Measurements from ENCODE around the gene MATK. TPM values are rescaled to one million over a fixed set of nuclear protein-coding genes. Genes with fewer than 3 reads are reported as not detected.
"Not testable (repeated sequence)": the region's sequence is repeated elsewhere in the genome, so short reads cannot be mapped to it uniquely, and the experiment has no call there.

MATK gene
- total RNA-seq, 1 donor from 2014 or later = 0.38 TPM

DNA sequence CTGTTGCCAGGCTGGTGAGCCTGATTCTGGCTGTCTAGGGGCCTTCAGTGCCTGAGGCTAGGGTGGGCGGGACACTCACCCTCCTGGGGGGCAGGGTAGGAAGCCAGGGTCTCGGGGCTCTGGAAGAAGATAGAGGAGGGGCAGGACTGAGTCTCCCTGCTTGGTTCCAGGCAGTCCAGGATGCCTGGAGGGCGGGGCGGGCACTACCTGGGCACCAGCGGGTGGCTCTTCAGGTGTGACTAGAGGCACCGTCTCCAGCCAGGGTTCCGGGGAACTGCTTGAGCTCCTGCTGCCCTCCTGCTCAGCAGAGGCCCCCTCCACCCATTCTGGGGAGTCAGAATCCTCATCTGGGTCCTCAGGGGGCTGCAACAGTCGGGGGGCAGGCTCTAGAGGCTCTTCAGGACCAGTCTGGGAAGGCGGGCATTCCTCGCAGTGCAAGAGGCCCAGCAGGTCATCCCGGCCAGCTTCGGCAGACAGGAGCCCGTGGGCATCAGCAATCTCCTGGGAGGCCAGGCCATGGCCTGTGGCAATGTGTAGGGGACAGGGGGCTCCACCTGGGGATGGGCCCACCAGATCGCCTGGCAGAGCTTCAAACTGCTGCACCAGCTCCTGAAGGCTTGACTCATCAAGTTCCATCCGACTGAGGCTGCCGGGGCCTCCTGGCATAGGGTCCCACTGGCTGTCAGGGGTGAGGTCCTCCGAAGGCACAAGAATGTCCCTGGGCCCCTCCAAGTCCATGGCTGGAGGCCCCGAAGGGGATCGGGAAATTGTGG lies 26.5 kb downstream of the MATK start:
- intact Hi-C loops (cut with DNase I) = loop anchor here (5.0 kb wide), 1 partner anchor 228 kb away; the partner anchor contains the start of gene EEF2
- DNase-seq (ENCODE audit: low spot score) = no peak

DNA sequence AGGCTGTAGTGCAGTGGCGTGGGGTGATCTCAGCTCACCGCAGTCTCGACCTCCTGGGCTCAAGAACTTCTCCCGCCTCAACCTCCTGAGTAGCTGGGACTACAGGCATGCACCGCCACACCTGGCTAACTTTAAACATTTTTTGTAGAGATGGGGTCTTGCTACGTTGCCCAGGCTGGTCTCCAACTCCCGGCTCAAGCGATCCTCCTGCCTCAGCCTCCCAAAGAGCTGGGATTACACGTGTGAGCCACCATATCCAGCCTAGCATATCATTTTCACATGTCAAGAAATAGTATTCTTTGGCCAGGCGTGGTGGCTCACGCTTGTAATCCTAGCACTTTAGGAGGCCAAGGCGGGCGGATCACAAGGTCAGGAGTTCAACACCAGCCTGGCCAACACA lies 27.9 kb downstream of the MATK start:
- intact Hi-C loops (cut with DNase I); DNase-seq (ENCODE audit: low spot score): not testable (repeated sequence)

DNA sequence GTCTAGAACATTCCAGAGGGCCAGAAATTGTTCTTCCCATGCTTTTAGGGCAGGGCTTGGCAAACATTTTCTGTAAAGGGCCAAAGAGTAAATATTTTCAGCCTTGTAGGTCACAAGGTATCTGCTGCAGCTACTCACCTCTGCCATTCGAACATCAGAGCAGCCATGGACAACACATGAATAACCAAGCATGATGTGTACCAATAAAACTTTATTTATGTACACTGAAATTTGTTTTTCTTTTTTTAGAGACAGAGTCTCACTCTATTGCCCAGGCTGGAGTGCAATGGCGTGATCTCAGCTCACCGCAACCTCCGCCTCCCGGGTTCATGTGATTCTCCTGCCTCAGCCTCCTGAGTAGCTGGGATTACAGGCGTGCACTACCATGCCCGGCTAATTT lies 28.5 kb downstream of the MATK start:
- intact Hi-C loops (cut with DNase I); DNase-seq (ENCODE audit: low spot score): not testable (repeated sequence)

DNA sequence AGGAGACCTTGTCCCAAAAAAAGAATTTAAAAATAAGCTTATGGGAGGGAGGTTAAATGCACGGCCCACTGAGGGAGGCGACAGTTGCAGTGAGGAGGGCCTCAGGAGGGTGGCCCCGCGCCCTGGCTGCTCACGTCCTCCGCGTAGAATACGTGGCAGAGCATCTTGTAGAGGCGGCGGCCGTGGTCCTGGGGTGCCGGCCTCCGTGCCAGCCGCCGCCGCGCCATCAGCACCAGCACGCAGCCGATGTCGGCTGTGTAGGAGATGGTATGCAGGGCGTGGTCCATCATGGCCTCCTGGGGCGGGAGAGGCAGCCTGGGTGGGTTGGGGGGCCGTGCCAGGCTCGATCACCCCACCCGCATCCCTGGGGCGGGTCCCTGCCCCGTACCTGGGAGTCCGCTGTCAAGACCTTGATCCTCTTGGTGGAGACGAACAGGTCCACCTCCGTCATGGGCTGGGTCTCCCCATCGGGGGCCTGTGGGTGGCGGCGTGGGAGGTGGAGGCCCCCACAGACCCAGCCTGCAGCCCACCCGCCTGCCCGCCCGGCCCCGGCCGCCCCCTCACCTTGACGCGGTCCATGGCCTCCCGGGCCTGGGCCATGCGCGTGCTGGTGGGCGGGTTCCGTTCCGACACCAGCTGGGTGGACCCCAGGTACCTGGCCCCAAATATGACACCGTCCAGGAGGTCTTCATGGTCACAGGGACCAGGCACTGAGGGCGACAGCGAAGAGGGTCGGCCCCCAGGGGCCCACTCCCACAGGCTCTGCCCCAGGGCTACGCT lies 32.4 kb downstream of the MATK start:
- intact Hi-C loops (cut with DNase I) = no loop called here
- no peak for DNase-seq (ENCODE audit: low spot score)

DNA sequence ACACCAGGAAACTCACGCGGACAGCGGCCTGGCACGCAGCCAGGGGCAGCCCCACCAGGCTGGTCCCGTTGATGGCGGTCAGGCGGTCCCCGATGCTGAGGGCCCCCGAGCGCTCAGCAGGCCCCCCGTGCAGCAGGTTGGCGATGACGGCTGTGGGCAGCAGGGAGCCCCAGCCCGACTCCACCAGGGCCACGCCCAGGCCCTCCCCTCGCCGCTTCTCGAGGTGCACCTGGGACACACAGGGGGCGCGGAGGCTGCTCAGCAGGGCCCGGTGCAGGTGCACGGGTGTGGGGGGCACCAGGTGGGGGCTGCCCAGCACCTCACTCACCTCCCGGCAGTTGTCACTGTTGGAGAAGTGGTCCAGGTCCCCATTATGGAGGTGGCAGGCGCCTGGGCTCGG lies 33.7 kb downstream of the MATK start:
- no peak for DNase-seq (ENCODE audit: low spot score)
- intact Hi-C loops (cut with DNase I) = no loop called here

DNA sequence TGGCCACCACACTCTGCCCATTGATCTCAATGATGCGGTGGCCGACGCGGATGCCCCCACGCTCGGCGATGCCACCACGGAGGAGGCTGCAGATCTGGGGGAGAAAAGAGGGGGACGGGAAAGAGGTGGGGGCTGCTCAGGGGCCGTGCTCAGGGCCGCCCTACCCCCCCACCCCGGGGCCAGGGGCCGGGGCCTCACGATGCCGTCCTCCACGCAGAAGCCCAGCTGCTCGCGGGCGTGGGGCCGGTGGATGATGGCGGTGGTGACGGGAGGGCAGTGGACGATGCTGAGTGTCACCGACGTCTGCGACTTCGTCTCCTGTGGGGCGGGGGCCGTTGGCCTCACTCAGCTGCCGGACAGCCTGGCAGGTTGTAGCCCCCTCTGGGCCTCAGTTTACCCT lies 34.9 kb downstream of the MATK start:
- intact Hi-C loops (cut with DNase I) = no loop called here
- DNase-seq (ENCODE audit: low spot score) = no peak

DNA sequence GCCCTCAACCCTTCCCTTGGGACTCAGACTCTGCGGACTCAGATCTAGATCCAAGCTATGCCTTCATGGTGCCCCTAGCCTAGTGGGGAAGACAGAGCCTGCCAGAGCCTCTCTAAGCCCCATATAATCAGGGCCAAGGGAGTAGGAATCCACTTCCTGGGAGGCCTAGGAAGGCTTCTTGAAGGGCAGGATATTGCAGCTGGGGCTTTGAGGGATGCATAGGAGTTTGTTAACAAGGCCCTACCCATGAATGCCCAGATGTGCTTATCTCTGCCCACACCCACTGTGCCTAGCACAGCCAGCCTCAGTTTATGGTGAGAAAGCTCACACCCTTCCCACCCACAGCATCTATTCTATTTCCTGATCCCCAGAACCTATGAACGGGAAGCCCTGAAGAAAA lies 36.0 kb downstream of the MATK start:
- DNase-seq (ENCODE audit: low spot score) = no peak
- intact Hi-C loops (cut with DNase I) = no loop called here

DNA sequence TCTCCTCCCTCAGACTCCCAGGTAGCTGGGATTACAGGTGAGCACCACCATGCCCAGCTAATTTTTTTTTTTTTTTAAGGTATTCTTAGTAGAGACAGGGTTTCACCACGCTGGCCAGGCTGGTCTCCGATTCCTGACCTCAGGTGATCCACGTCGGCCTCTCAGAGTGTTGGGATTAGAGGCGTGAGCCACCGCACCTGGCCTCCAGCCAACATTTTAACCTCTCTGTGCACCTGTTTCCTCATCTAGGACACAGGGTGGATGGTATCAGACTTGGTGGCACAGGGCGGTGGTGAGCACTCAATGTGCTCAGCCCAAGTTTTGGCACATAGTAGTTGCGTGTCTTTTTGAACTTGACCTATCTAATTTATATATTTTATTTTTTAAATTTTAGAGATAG lies 37.2 kb downstream of the MATK start:
- intact Hi-C loops (cut with DNase I) = no loop called here
- DNase-seq (ENCODE audit: low spot score) = no peak

DNA sequence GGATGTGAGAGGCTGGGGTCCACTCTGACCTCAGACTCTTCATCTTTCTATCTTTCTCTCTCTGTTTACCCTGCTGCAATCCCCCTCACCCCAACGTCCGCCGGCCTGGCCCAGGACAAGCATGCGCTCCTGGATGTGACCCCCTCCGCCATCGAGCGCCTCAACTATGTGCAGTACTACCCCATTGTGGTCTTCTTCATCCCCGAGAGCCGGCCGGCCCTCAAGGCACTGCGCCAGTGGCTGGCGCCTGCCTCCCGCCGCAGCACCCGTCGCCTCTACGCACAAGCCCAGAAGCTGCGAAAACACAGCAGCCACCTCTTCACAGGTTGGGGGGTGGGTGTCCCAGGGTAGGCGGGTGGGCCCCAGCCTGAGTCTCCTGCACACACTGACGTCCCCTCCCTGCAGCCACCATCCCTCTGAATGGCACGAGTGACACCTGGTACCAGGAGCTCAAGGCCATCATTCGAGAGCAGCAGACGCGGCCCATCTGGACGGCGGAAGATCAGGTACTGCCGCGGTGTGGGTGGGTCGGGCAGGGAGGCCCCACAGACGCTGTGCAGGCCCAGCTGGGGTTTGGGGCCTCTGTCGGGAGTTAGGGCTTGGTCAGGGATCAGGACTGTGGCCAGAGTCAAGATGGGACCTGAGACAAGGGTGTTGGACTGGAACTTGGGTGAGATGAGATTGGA lies 39.7 kb downstream of the MATK start:
- intact Hi-C loops (cut with DNase I) = no loop called here
- DNase-seq (ENCODE audit: low spot score) = no peak

DNA sequence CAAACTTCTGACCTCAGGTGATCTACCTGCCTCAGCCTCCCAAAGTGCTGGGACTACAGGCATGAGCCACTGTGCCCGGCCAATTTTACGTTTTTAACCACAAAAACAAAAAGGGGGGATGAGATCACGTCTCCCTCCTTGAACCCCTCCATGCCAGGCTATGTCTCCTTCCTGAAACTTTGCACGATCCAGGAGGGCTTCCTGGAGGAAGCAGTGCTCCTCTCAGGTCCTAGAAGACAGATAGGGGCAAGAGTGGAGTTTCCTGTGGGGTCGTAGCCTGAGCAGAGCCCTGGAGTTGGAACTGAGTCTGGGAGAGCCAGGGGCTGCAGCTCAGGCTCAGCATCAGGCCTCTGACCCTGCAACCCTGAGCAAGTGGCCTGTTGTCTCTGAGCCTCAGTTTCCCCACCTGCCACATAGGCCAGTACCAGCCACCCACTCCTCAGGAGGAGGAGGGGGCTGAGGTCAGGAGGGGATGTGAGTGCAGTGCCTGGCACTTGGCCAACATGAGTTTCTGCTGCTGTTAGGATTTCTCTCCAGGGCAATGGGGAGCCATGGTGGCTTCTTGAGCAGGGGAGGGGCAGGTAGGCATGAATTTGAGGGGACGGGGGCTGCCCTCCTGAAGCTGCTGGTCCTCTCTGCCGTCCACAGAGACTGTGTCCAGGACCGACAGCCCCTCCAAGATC lies 40.7 kb downstream of the MATK start:
- no peak for DNase-seq (ENCODE audit: low spot score)
- intact Hi-C loops (cut with DNase I) = no loop called here

DNA sequence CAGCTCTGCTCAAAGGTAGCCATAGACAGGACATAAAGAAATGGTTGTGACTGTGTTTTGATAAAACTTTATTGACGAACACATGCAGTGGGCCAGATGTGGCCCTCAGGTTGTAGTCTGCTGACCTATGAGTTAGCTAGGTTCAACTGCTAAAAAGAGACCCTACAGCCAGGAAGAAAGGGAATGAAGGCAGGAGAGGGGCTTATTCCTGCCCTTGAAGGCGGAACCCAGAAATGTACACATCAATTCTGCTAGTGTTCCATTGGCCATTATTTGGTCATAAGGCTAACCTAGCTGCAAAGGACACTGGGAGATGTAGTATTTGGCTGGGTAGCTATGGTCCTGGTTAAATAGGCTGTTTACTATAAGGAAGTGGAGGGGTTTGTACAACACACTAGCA lies 42.7 kb downstream of the MATK start:
- intact Hi-C loops (cut with DNase I) = no loop called here
- no peak for DNase-seq (ENCODE audit: low spot score)

DNA sequence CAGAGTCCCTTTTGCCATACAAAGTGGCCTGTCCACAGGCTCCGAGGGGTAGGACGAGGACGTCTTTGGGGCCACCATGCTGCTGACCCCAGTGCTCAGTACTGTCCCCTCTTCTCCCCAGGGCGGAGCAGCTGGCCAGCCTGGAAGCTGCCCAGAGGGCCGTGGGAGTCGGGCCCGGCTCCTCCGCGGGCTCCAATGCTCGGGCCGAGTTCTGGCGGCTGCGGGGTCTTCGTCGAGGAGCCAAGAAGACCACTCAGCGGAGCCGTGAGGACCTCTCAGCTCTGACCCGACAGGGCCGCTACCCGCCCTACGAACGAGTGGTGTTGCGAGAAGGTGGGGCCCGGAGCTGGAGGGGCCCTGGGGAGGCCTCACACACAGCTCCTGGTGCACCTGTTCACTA lies 45.8 kb downstream of the MATK start:
- intact Hi-C loops (cut with DNase I) = no loop called here
- no peak for DNase-seq (ENCODE audit: low spot score)

DNA sequence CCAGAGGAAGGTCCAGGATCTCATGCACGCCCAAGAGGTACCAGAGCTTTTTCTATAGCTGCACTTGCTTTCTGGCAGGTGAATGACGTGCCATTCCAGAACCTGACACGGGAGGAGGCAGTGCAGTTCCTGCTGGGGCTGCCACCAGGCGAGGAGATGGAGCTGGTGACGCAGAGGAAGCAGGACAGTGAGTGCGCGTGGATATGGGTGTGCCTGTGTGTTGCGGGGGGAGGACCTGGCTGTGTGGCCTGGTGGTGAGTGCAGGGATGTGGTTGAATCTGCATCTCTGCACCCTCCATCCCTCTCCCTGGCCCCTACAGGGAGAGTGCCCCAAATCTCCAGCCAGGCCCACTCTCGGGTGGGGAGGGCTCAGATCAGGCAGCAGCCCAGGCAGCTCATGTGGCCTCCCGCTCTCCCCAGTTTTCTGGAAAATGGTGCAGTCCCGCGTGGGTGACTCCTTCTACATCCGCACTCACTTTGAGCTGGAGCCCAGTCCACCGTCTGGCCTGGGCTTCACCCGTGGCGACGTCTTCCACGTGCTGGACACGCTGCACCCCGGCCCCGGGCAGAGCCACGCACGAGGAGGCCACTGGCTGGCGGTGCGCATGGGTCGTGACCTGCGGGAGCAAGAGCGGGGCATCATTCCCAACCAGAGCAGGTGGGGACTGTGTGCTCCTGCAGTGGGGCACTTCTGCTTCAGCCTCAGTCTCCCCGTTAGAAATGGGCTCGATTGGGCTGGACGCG lies 47.5 kb downstream of the MATK start:
- intact Hi-C loops (cut with DNase I) = no loop called here
- DNase-seq (ENCODE audit: low spot score) = no peak

DNA sequence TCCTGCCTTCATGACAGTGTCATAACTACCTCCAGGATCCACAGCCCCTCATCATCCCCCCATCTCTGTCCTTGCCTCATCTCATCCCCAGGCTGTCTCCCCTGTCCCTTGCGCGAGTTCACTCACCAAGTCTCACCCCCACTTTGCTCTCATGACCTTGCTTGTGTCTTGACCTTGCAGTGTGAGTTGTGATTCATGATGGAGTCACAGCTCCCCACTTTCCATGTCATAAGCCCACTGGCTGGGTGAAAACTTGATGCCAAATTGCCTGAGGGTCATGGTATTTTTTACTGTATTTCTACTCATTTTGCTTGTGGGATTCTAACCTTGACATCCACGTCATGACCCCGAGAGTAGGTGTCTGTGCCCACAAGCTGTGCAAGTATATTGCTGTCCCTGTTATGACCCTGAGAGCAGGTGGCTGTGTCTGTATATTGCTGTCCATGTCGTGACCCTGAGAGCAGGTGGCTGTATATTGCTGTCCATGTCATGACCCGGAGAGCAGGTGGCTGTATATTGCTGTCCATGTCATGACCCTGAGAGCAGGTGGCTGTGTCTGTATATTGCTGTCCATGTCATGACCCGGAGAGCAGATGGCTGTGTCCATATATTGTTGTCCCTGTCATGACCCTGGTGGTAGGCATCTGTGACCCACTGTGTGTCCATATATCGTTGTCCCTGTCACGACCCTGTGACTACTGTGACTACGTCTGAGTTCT lies 48.5 kb downstream of the MATK start:
- no peak for DNase-seq (ENCODE audit: low spot score)
- intact Hi-C loops (cut with DNase I) = no loop called here

DNA sequence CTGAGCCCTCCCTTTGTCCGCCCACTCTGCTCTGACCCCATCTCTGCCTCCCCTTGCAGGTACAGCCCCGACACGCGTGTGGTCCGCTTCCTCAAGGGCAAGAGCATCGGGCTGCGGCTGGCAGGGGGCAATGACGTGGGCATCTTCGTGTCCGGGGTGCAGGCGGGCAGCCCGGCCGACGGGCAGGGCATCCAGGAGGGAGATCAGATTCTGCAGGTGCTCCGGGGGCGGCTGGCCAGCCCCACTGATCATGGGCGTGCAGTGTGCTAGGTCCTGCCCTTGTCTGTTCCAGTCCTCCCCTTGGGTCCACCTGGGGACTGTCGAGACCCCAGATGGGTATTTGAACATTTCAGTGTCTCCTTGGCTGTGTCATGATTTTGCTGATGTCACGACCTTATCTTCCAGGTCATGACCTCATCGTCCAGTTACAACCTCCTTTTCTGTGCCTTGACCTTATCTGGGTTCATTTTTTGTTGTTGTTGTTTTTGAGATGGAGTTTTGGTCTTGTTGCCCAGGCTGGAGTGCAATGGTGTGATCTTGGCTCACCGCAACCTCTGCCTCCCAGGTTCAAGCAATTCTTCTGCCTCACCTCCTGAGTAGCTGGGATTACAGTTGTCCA lies 50.0 kb downstream of the MATK start:
- no peak for DNase-seq (ENCODE audit: low spot score)
- intact Hi-C loops (cut with DNase I) = no loop called here

DNA sequence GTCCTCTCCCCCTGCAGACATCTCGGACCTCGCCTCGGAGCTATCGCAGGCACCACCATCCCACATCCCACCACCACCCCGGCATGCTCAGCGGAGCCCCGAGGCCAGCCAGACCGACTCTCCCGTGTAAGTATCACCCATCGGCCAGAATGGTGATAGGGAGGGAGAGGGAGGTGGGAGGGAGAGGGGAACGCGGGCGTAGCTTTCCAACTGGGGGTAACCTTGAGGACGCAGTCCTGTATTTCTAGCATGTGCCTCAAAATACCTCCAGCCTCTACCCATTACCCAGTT lies 51.9 kb downstream of the MATK start:
- intact Hi-C loops (cut with DNase I) = no loop called here
- no peak for DNase-seq (ENCODE audit: low spot score)

DNA sequence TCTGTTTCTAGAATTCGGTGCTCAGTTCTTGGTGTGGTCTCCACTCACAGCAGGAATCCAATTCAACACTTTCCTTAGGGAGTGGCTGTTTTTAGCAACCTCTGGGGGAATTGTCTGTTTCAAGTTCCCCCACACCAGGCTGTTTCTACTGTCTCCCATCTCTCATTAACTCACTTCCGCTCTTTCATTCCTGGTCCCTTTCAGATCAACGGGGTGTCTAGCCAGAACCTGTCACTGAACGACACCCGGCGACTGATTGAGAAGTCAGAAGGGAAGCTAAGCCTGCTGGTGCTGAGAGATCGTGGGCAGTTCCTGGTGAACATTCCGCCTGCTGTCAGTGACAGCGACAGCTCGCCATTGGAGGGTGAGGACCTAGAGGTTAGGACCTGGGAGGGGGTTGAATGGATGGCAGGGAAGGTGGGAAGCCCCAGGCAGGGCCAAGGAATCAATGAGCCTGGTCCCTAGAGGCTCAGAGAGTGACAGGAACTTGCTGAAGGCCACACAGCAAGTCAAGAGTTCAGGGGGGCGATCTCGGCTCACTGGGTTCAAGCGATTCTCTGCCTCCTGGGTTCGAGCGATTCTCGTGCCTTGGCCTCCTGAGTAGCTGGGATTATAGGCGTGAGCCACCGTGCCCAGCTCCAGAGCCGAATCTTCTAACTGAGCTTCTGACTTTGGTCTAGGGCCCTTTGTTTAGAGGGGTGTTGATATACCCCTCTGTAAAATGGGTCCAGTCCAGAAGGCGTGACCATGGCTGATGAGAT lies 52.5 kb downstream of the MATK start:
- intact Hi-C loops (cut with DNase I) = no loop called here
- no peak for DNase-seq (ENCODE audit: low spot score)

DNA sequence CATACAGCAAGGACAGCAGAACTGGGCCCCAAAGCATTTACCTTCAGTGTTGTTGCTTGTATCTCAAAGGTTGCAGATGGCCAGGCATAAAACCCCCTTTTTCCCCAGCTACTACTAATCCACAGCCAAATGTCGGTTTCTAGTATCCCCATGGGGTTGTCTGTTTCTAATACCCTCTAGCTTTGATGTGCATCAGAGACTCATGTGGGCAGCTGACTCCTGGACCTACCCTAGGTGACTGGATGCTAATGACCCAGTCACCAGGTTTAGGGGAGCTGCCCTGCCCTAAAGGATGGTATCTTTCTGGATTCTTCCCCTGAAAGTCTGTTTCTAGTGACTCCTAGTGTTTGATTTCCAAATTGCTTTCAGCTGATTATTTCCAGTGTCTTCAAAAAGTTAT lies 54.1 kb downstream of the MATK start:
- no peak for DNase-seq (ENCODE audit: low spot score)
- intact Hi-C loops (cut with DNase I) = no loop called here
